Measurements from ENCODE around the gene CFAP70.

DNA sequence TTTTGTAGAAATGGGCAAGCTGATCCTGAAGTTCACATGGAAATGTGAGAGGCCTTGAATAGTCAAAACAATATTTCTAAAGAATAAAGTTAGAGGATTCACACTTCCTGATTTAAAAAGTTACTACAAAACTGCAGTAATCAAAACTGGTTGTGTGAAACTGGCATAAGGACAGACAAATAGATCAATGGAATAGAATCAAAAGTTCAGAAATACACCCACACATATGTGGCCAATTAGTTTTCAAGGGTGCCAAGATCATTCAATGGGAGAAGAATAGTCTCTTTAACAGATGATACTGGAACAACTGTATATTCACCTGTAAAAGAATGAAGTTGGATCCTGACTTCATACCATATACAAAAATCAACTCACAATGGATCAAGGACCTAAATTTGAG lies 139.3 kb downstream of the CFAP70 start:
- TF ChIP-seq, protein P1, sequence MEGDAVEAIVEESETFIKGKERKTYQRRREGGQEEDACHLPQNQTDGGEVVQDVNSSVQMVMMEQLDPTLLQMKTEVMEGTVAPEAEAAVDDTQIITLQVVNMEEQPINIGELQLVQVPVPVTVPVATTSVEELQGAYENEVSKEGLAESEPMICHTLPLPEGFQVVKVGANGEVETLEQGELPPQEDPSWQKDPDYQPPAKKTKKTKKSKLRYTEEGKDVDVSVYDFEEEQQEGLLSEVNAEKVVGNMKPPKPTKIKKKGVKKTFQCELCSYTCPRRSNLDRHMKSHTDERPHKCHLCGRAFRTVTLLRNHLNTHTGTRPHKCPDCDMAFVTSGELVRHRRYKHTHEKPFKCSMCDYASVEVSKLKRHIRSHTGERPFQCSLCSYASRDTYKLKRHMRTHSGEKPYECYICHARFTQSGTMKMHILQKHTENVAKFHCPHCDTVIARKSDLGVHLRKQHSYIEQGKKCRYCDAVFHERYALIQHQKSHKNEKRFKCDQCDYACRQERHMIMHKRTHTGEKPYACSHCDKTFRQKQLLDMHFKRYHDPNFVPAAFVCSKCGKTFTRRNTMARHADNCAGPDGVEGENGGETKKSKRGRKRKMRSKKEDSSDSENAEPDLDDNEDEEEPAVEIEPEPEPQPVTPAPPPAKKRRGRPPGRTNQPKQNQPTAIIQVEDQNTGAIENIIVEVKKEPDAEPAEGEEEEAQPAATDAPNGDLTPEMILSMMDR (IDR thresholded peaks at IDR 0.05; ENCODE audit: low read length), result no peak
- TF ChIP-seq EZH2 (IDR thresholded peaks at IDR 0.05; ENCODE audit: borderline replicate concordance, low read length), result no peak
